Body of pancreas (tissue), 4 donors: ENCODE data around the gene NCOA1.

Experiments used
- CTCF ChIP-seq, 7 experiments: fragments of 450-650 bp in 4 of 7; fragments of 200-600 bp in 3 of 7; sonication (generic) in 3 of 7; IDR thresholded peaks; one replicate each; pipeline ENCODE4 v1.5.1; 2016 to 2019; ENCODE audit warnings: antibody characterized with exemption in 7 of 7
- POLR2A ChIP-seq, 3 donors: fragments of 450-650 bp; IDR thresholded peaks; one replicate each; pipeline ENCODE4 v1.6.1; 2016; ENCODE audit warnings: antibody characterized with exemption in 3 of 3, mild to moderate bottlenecking in 2 of 3

GRCh38 chr2:24739354-24740025, 248.4 kb downstream of the NCOA1 start:
- TF ChIP-seq CTCF (IDR thresholded peaks at IDR 0.05) (no peak), POLR2A (IDR thresholded peaks at IDR 0.05) (no peak)
